HepG2 (cell line): ENCODE measurements around the gene ECD. TPM values are rescaled to one million over a fixed set of nuclear protein-coding genes. Genes with fewer than 3 reads are reported as not detected.

Experiments
- FOSL2 ChIP-seq: sonication (generic); formaldehyde crosslinking; IDR thresholded peaks from 2 replicates; pipeline ENCODE4 v1.4.0; 2020; ENCODE audit warnings: missing genetic modification reagents
- GMEB1 ChIP-seq: sonication (generic); formaldehyde crosslinking; IDR thresholded peaks from 2 replicates; pipeline ENCODE4 v1.5.1; 2020; ENCODE audit warnings: missing genetic modification reagents, mild to moderate bottlenecking, borderline replicate concordance
- HMG20B ChIP-seq: conservative IDR thresholded peaks from 2 replicates; pipeline ENCODE4 v1.6.1; 2016; ENCODE audit warnings: missing genetic modification reagents, missing compliant biosample characterization
- PHF21A ChIP-seq: sonication (generic); formaldehyde crosslinking; IDR thresholded peaks from 2 replicates; pipeline ENCODE4 v1.5.0; 2020; ENCODE audit warnings: mild to moderate bottlenecking, missing genetic modification reagents
- RBFOX2 ChIP-seq: fragments of 200-400 bp; formaldehyde crosslinking; IDR thresholded peaks from 2 replicates; pipeline ENCODE4 v1.6.1; 2017; ENCODE audit warnings: low read depth, mild to moderate bottlenecking, low read length
- SP2 ChIP-seq: sonication (generic); formaldehyde crosslinking; IDR thresholded peaks from 2 replicates; pipeline ENCODE4 v1.5.1; 2020; ENCODE audit warnings: mild to moderate bottlenecking, missing genetic modification reagents
- TEAD3 ChIP-seq: optimal IDR thresholded peaks from 2 replicates; pipeline ENCODE3; 2016; ENCODE audit warnings: borderline replicate concordance
- YEATS4 ChIP-seq: sonication (generic); formaldehyde crosslinking; IDR thresholded peaks from 2 replicates; pipeline ENCODE4 v1.4.0; 2020; ENCODE audit warnings: missing genetic modification reagents, borderline replicate concordance
- polyA plus RNA-seq, 8 experiments: library from polyadenylated mRNA; depleted of rRNA in 3 of 8; stranded (reverse) in 7 of 8; unstranded in 1 of 8; fragments of >200 nt; fragmentation: Illumina TruSeq in 4 of 8; extraction: Trizol in 4 of 8; gene quantifications; 2 replicates each; pipeline versions ENCODE4 v1.2.1 to v1.2.3, GENCODE V29; 2011 to 2016; ENCODE audit warnings: low read depth in 4 of 8, missing spikeins in 1 of 8, mixed read lengths in 1 of 8; ENCODE audit not compliant: insufficient read depth in 1 of 8
- total RNA-seq, 5 experiments: library from RNA; depleted of rRNA; stranded (reverse); fragments of >200 nt; fragmentation: Illumina TruSeq; extraction: Trizol; gene quantifications; 2 replicates each; pipeline ENCODE4 v1.2.3, GENCODE V29; 2016; ENCODE audit warnings: low read depth in 1 of 5
- TF ChIP-seq, protein P1 (sequence below): sonication (generic); formaldehyde crosslinking; IDR thresholded peaks from 2 replicates; pipeline ENCODE4 v1.4.0; 2020; ENCODE audit warnings: missing genetic modification reagents, borderline replicate concordance
- TF ChIP-seq, protein P2 (sequence below), 2 experiments: sonication (generic) in 1 of 2; formaldehyde crosslinking in 1 of 2; IDR thresholded peaks; 2 replicates each; pipeline versions ENCODE4 v1.6.1 to v1.9.0; 2014 to 2022; ENCODE audit warnings: antibody characterized with exemption in 1 of 2, borderline replicate concordance in 1 of 2, inconsistent platforms in 1 of 2, low read depth in 1 of 2, missing genetic modification reagents in 1 of 2
- TF ChIP-seq, protein P3 (sequence below): sonication (generic); formaldehyde crosslinking; IDR thresholded peaks from 2 replicates; pipeline ENCODE4 v1.5.0; 2020; ENCODE audit warnings: missing genetic modification reagents
- TF ChIP-seq, protein P4 (sequence below): sonication (generic); formaldehyde crosslinking; IDR thresholded peaks from 2 replicates; pipeline ENCODE4 v1.4.0; 2020; ENCODE audit warnings: missing genetic modification reagents

The ECD gene
- total and polyA plus RNA-seq, 2 of the 13 experiments (the other 11 are each of a cell fraction or from before 2014, with no cell fraction given), result 21.5 to 27.6 TPM

DNA sequence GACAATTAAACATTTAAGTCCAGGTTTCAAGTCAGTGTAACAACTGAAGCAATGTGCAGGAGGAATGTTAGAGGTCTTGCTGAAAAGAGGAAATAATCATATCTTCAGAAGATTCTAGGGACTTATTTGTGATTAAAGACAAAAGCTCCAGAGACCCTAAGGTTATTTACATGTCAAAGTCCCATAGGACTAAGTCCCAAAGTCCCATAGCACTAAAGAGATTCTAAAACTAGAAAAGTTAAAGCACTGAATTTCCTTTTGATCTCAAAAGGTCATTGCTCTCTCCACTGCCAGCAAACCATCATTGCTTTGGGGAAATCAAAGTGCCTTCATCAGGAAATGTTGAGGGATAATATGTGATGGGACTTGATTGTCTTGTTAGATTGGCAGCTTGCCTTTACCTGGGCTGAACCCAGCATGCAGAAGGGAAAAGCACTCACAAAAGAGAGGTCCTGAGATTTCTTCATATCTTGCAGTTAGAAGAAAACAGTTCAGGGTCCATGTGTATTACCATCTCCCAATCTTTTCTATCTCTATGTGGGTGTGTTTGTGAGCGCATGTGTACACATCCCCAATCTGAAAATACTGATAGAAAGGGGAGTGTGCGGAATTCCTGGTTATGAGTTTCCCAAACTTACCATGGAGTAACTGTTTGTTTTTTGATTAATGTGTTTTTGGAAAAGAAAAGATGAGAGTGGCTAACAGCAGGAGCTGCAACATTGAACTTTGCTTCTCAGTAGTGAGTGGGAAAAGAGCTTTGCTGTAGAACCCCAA is 35.7 kb downstream of the ECD start (continued):
- TF ChIP-seq GMEB1 (peak; percentile 40; the same call in 1 of the 2 replicates), PHF21A (peak; percentile 97), SP2 (CRISPR knock-in tag) (no peak), RBFOX2 (no peak), TEAD3 (CRISPR knock-in tag) (peak; percentile 90), FOSL2 (peak; percentile 57), YEATS4 (CRISPR knock-in tag) (peak; percentile 50; the same call in 1 of the 2 replicates), HMG20B (CRISPR knock-in tag) (peak; percentile 78)
- TF ChIP-seq, protein P1, sequence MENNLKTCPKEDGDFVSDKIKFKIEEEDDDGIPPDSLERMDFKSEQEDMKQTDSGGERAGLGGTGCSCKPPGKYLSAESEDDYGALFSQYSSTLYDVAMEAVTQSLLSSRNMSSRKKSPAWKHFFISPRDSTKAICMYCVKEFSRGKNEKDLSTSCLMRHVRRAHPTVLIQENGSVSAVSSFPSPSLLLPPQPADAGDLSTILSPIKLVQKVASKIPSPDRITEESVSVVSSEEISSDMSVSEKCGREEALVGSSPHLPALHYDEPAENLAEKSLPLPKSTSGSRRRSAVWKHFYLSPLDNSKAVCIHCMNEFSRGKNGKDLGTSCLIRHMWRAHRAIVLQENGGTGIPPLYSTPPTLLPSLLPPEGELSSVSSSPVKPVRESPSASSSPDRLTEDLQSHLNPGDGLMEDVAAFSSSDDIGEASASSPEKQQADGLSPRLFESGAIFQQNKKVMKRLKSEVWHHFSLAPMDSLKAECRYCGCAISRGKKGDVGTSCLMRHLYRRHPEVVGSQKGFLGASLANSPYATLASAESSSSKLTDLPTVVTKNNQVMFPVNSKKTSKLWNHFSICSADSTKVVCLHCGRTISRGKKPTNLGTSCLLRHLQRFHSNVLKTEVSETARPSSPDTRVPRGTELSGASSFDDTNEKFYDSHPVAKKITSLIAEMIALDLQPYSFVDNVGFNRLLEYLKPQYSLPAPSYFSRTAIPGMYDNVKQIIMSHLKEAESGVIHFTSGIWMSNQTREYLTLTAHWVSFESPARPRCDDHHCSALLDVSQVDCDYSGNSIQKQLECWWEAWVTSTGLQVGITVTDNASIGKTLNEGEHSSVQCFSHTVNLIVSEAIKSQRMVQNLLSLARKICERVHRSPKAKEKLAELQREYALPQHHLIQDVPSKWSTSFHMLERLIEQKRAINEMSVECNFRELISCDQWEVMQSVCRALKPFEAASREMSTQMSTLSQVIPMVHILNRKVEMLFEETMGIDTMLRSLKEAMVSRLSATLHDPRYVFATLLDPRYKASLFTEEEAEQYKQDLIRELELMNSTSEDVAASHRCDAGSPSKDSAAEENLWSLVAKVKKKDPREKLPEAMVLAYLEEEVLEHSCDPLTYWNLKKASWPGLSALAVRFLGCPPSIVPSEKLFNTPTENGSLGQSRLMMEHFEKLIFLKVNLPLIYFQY (CRISPR knock-in tag), result peak; percentile 48; the same call in 1 of the 2 replicates
- TF ChIP-seq, protein P2, sequence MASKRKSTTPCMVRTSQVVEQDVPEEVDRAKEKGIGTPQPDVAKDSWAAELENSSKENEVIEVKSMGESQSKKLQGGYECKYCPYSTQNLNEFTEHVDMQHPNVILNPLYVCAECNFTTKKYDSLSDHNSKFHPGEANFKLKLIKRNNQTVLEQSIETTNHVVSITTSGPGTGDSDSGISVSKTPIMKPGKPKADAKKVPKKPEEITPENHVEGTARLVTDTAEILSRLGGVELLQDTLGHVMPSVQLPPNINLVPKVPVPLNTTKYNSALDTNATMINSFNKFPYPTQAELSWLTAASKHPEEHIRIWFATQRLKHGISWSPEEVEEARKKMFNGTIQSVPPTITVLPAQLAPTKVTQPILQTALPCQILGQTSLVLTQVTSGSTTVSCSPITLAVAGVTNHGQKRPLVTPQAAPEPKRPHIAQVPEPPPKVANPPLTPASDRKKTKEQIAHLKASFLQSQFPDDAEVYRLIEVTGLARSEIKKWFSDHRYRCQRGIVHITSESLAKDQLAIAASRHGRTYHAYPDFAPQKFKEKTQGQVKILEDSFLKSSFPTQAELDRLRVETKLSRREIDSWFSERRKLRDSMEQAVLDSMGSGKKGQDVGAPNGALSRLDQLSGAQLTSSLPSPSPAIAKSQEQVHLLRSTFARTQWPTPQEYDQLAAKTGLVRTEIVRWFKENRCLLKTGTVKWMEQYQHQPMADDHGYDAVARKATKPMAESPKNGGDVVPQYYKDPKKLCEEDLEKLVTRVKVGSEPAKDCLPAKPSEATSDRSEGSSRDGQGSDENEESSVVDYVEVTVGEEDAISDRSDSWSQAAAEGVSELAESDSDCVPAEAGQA (IDR thresholded peaks at IDR 0.05; ENCODE audit: low read depth), result no peak
- TF ChIP-seq, protein P2 (CRISPR knock-in tag; IDR thresholded peaks at IDR 0.05; ENCODE audit: borderline replicate concordance), result no peak
- TF ChIP-seq, protein P3, sequence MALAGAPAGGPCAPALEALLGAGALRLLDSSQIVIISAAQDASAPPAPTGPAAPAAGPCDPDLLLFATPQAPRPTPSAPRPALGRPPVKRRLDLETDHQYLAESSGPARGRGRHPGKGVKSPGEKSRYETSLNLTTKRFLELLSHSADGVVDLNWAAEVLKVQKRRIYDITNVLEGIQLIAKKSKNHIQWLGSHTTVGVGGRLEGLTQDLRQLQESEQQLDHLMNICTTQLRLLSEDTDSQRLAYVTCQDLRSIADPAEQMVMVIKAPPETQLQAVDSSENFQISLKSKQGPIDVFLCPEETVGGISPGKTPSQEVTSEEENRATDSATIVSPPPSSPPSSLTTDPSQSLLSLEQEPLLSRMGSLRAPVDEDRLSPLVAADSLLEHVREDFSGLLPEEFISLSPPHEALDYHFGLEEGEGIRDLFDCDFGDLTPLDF (CRISPR knock-in tag), result no peak
- TF ChIP-seq, protein P4, sequence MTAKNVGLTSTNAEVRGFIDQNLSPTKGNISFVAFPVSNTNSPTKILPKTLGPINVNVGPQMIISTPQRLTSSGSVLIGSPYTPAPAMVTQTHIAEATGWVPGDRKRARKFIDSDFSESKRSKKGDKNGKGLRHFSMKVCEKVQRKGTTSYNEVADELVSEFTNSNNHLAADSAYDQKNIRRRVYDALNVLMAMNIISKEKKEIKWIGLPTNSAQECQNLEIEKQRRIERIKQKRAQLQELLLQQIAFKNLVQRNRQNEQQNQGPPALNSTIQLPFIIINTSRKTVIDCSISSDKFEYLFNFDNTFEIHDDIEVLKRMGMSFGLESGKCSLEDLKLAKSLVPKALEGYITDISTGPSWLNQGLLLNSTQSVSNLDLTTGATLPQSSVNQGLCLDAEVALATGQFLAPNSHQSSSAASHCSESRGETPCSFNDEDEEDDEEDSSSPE (CRISPR knock-in tag), result 0 out of 2 replicates have a peak, but pooled peaks have one; percentile 34
